HG02885 (cell line): Measurements from ENCODE around the gene GRIP1.

Source experiments
- ATAC-seq: cut with Tn5 transposase; IDR thresholded peaks from one replicate; pipeline ENCODE4 v1.9.1; 2021; ENCODE audit warnings: mild to moderate bottlenecking; ENCODE audit not compliant: unreplicated experiment, poor library complexity

The GRIP1 gene

DNA sequence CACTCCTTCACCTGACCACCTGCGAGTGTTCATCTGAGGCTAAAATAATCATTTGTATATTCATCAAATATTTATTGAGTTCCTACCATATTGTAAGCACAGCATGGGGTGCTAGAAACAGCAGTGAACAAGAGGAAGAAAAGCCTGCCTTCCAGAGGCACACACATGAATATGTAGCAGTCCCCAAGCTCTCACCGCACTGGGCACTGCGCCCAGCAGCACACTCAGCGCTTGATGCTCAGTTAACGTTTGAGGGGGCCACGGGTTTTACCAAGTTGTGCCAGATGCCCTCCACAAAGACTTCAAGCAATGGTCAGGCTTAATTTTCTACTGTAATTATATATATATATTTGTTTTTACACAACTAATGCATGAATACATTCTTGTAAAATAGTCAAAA, 324.6 kb downstream of the GRIP1 start:
- ATAC-seq: no peak

DNA sequence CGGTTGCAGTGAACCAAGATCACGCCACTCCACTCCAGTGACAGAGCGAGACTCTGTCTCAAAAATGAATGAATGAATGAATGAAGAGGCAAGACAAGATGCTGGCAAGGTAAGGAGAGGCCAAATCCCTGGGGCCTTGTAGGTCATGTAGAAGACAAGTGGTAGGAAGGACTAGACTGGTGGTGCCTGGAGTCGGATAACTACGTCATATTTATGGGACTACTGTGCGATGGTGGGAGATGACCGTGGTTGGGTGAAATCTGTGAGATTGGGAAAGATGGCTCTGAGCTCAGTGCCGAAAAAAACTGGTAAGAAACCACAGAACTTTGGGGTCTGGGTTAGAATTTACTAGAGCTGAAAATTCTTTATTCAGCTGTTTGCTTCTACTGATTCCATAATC, 326.0 kb downstream of the GRIP1 start:
- ATAC-seq: no peak

DNA sequence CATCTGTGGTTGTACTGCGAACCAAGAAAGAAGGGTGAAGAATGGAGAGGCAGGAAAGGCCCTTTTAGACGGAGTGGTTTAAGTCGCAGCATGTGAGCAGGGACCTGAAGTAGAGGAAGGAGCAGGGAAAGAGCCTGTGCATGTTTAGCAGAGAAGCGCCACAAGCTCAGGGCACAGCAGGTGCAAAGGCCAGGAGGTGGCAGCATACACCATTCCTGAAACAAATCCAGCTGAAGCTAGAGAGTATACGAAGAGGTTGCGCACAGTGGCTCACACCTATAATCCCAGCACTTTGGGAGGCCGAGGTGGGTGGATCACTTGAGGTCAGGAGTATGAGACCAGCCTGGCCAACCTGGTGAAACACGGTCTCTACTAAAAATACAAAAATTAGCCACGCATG, 326.7 kb downstream of the GRIP1 start:
- no peak for ATAC-seq

DNA sequence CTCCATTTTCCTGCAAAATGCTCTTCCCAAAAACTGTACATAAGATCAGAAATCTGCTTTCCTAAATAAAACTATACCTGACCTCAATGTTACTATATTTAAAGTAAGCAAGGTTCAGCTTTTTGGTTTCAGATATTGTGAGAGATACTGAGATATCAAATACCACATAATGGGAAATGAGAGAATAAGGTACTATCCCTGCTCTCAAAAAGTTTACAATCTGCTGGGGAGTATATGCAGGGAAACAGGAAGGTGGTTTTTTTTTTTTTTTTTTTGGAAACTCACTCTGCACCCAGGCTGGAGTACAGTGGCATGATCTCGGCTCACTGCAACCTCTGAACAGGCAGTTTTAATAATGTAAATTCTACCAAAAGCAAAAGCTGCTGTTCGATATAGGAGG, 327.6 kb downstream of the GRIP1 start:
- no peak for ATAC-seq

DNA sequence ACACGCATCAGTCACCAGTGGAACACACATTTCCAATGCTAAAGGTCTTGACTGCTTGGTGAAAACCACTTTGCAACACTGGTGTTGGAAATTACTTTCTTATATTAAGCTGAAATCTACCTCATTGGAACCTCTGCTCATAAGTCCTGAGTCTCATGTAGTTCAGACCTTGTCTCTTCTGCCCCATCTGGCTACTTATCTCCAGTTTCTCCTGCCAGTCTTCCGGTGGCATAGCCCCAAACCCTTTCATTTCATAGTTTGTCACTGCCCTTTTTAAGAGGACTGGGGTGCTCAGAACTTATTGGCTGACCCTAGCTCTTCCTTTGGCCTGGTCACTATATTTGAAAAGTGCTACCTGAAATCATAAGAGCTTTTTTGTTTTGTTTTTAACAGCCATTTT, 332.9 kb downstream of the GRIP1 start:
- ATAC-seq: no peak

DNA sequence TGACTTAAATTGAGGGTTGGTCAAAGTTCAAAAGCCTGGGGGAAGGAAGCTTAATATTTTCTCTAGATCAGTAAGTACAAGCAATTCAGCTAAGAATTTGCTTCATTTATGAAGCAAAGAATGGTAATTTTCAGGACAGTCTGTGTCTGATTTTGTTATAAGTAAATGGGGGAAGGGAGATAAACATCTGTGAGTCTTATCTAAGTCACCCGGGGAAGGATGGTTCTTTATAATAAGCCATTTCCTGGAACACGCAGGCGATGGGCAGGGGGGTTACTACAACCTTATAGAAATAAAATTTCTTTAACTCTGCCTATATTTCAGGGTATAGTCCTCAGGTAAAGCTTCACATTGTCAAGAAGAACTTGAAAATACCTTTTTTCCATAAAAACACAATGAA, 333.7 kb downstream of the GRIP1 start:
- ATAC-seq: no peak

DNA sequence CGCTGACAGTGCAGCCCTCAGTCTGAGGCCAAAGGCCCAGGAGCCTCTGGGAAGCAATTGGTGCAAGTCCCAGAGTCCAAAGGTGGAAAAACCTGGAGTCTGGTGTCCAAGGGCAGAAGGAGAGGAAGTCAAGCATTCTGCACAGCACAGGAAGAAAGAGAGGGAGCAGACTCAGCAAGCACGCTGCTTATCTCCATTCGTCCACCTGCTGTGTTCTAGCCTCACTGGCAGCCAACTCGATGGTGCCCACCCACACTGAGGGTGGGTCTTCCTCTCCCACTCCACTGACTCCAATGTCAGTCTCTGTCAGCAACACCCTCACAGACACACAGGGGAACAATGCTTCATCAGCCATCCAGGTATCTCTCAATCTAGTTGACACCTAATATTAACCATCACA, 337.8 kb downstream of the GRIP1 start:
- no peak for ATAC-seq

DNA sequence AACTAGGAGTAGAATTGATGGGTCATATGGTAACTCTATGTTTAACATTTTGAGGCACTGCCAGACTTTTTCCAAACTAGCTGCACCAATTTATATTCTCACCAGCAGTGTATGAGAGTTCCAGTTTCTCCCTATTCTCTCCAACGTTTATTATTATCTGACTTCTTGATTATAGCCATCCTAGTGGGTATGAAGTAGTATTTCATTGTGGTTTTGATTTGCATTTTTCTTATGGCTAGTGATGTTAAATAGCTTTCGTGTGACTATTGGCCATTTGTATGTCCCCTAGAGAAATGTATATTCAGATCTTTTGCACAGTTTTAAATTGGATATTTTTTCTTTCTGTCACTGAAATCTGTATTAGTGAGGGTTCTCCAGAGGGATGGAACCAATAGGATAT, 338.7 kb downstream of the GRIP1 start:
- ATAC-seq: no peak

DNA sequence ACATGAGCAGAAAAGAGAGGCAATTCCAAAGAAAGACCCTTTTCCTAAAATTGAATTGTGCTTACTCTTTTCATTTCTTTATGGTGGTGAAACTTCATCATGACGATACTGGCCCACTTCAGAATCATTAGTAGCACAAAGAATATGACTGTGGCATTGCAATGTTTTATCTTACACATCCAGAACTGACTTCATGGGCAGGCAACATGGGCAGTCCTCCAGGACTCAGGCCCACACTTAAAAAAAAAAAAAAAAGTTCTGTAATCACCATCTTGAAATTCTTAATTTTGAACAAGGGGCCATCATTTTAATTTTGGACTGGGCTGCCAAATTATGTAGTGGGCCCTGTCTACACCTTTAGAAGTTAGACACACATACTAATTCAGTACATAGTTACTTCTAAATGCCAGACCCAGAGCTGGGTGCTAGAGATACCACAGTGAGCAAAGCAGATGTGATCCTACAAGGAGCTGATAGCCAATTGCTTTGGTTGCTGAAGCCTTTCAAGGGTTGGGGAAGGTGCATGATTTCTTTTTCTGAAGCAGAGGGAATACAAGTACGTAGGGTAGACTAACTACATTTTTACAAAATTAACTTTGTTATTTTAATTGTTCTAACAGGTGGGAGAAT, 341.4 kb downstream of the GRIP1 start:
- no peak for ATAC-seq

DNA sequence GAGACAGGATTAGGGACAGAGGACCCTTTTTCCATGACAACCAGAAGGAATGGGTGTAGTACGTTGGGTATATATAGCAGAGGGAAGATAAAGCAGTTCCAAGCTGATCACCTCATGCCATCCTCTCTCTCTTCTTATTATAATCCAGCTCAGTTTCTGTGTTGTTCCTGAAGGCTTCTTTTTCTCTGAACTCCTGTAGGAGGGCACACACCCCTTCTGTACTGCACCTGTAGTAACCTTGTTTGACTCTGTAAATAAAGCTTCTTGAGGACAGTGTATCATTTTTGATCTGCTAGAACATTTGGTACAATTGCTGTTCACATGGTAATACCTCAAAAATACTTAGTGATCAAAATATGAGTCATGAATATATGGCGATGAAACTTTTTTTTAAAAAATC, 343.1 kb downstream of the GRIP1 start:
- ATAC-seq: no peak

DNA sequence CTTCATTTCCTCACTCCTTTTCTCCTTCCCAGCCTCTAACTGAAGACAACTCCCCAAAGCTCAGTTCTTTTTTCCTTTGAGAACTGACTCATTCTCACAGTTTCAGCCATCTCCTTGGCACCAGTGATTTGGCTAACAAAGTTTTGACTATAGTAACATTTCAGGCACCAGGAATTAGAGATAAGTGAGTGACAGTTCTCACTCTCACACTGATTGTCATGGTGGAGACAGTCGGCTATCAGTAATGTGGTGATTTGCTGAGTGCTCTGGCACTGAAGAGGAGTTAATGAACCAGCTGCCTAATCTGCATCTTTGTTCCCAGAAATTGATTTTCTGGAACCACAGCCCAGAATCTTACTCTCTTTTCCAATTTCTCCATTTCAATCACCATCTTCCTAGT, 347.1 kb downstream of the GRIP1 start:
- ATAC-seq: no peak

DNA sequence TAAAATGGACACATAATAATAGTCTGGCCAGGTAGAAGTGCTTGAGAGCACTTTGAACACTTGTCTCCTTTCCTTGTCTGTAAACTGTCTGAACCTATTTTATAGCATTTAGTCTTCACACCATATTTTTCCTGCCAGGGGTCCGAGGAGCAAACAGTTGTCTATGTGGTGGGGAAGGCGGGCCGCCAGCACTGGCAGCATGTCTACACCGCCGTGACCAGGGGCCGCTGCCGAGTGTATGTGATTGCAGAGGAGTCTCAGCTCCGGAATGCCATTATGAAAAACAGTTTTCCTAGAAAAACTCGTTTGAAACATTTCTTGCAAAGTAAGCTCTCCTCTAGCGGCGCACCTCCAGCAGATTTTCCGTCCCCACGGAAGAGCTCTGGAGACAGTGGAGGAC, 347.9 kb downstream of the GRIP1 start:
- ATAC-seq: no peak

DNA sequence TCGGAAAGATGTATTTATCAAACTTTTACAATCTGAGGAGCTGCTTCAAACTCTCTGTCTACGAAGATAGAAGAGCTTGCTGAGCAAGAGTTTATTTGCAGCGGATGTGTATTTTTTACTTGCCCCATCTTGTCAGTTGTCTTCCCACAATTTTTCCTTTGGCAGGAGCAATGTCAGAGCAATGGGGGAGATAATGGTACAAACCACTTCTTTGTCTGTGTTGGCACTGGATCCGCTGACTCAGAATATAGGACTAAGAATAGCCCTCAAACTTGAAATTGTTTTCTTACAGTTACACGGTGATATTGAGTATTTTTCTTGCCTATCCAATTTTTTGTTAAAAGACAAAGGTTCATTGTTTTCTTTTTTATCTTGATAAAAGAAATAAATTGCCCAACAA, 348.9 kb downstream of the GRIP1 start:
- no peak for ATAC-seq

DNA sequence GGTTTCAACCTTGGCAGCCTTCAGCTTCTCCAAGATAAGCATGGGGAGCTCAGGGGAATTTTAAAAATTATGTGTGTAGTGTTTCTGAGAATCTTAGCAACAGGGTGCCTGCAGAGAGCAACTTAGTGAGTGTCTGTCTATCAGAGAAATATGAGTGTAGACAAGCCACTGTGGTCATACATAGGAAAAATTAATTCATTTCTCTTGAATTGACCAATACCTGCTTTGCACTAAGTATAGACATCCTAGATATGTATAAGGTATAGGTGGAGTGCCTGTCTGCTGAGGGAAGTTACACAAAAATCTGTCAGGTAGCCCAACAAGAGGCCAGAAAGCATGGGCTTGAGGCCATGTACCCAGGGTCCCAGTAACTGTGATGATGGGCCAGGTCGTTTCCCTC, 355.9 kb downstream of the GRIP1 start:
- no peak for ATAC-seq

DNA sequence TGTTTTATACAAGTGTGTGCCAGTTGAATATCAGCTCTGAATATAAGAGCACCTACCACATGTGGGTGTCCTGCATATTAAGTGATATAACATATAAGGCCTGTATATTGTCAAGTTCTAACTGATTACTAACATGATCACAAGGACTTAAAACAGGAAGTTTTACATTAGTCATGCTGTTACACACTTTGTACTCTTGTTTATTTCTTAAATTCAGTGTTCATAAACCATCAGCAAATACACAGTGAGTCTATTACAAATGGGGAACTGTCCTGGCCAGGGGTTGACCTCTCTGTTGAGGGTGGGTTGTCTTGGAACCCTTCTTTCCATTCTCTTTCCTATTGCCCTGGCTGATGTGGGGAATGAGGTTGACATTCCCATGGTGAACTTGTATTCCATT, 357.4 kb downstream of the GRIP1 start:
- no peak for ATAC-seq

DNA sequence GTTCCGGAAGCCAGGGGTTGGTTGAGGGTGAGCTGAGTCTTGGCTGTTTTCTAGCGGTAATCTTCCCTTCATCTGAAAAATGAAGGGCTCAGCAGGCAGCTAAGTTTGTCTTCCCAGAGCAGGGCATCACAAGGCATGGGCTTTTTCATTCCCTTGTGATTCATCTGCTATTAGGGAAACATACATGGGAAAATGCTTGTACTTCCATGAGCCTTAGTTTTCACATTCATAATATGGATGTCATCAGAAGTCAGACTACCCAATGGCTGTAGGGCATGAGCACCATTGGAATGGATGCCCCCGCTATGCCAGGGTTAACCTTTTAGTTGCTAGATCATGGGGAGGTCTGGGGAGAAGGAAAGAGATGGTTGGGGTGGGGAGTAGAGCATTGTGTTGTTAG, 357.9 kb downstream of the GRIP1 start:
- ATAC-seq: no peak

DNA sequence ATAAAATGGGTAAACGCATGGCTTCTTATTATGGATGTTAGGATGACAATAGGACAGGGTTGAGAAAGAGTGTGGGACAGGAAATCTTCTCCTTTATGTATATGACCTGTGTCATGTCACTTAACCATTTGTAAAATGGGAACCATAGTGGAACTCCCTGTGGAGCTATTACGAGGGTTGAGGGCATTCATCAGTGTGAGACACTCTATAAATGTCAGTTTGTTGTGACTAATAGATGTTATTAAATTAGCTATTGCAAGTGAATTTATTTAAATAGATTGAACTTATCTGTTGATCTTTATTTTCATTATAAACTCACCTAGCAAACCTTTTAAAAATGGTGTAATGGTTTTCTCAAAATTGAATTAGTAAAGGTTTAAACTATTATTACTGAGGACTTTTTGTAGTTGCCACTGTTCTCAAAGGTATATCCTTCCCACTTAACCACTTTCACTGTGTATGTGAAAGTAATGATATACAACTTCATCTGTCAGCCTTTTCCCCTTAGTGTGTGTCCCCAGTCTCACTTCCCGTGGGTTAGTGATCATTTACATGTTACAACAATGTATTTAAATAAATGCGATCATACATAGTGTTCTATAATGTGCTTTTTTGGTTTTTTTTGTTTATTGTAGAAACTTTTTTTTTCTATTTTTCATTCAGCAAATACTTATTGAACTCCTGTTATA, 359.5 kb downstream of the GRIP1 start:
- ATAC-seq: peak; percentile 86

DNA sequence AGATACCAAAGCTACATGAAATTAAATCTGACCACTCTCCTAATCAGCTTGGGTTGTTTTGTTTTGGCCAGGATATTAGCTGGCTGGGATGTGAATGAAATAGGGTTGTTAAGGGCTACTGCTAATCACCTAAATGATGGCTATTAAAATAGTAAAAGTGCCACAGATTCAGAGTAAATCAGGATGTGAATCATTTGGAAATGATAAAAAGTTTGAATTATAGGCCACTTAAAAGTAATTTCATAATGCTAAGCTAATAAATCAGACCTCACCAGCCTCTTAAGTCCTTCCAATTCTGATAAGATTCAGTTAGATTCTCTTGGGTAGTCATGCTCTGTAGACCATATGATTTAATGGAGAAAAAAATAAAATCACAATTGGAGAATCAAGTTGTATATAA, 364.6 kb downstream of the GRIP1 start:
- ATAC-seq: no peak

DNA sequence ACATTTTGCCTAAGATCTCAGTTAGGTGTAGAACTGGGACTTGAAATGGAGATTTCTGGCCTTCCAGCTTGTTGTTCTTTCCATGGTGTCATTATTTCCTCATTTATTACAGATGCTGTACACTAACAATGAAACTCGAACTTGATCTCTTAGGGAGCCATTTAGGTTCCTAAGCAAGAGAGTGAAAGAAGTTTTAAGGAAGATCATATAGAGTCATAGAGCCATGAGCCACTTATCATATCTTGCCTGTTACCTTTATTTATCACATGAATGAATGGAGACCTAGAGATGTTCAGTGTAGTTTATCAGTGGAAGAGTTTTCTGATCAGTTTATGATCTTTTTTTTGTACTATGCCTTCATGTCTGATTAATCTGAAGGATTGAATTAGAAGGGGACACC, 366.7 kb downstream of the GRIP1 start:
- ATAC-seq: no peak

DNA sequence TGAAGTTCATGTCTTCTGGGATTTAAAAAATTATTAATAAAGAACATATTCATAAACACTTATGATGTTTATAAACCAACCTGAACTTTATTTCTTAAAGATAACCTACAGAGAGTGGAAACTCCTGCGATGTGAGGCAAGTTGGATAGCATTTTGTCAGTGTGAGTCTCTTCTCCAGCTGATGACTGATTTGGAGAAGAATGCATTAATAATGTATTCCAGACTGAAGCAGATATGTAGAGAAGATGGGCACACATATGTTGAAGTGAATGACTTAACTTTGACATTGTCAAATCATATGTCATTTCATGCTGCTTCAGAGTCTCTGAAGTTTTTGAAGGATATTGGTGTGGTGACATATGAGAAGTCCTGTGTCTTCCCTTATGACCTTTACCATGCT, 369.3 kb downstream of the GRIP1 start:
- no peak for ATAC-seq

DNA sequence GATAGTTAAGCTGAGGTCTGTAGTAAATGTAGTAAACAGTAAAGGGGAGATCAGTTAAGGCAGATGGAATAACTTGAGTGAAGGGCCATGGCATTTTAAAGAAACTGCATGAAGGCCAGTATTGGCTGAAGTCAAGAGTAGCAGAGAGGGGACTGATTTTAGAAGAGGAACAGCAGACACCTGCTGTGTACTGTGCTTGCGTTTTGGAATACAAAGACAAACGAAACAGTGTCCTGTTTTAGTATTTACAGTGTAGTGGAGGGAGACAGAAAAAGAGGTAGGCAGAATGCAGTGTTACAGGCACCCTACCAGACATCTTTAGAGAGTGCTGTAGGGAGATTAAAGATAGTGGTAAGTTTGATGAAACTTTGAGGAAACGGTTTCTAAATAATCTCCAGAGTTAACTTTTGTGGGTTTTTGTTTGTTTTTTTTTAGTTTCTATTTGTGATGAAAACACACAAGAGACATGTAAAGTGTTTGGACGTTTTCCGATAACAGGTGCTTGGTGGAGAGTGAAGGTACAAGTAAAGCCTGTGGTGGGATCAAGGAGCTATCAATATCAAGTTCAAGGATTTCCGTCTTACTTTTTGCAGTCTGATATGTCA, 374.5 kb downstream of the GRIP1 start:
- no peak for ATAC-seq

DNA sequence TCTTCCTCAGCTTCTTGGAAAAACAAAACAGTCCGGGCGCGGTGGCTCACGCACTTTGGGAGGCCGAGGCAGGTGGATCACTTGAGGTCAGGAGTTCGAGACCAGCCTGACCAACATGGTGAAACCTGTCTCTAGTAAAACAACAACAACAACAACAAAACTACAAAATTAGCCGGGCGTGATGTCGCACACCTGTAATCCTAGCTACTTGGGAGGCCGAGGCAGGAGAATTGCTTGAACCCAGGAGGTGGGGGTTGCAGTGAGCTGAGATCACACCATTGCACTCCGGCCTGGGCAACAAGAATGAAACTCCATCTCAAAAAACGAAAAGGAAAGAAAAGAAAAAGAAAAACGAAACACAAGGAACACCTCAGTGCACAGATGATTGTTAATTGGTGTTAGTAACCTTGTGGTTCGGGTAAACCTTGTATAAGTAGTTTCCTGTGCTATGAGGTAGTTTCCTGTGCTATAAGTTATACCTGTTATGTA, 375.5 kb downstream of the GRIP1 start:
- ATAC-seq: peak; percentile 47
